BJ (cell line): Measurements from ENCODE around the gene C16orf78. TPM values are rescaled to one million over a fixed set of nuclear protein-coding genes. Genes with fewer than 3 reads are reported as not detected.

Experiments used
- CTCF ChIA-PET: fragments of 350-600 bp; formaldehyde crosslinking; extraction: SDS; loops from one replicate; lab custom pipeline; 2021; ENCODE audit warnings: antibody characterized with exemption, inconsistent platforms; lab: Yijun Ruan, JAX
- POLR2A ChIA-PET: fragments of 300-600 bp; sonication (Branson Sonifier 250); formaldehyde crosslinking; extraction: SDS; loops from one replicate; lab custom pipeline; 2021; ENCODE audit warnings: antibody characterized with exemption; lab: Charles Lee
- DNase-seq: peaks from one replicate; pipeline ENCODE4 v3.0.0-alpha.2; 2011; ENCODE audit warnings: low read depth
- H3K27me3 ChIP-seq: 2 replicates; pipeline ENCODE4 v1.6.0; 2011; ENCODE audit warnings: low read length; ENCODE audit not compliant: control insufficient read depth, insufficient read depth
- H3K36me3 ChIP-seq: 2 replicates; pipeline ENCODE4 v1.5.1; 2011; ENCODE audit warnings: low read length; ENCODE audit not compliant: control insufficient read depth, insufficient read depth
- H3K4me3 ChIP-seq: 2 replicates; pipeline ENCODE4 v1.5.1; 2011; ENCODE audit warnings: low read depth, mild to moderate bottlenecking, control low read depth, low read length
- polyA plus RNA-seq: library from polyadenylated mRNA; depleted of rRNA; stranded (reverse); fragments of >200 nt; gene quantifications from 2 replicates; pipeline ENCODE4 v1.2.3, GENCODE V29; 2011
- TF ChIP-seq, protein P1 (sequence below): IDR thresholded peaks from 2 replicates; pipeline ENCODE4 v1.5.1; 2011; ENCODE audit warnings: low read depth, mild to moderate bottlenecking, control low read depth, inconsistent platforms, low read length, moderate library complexity; ENCODE audit not compliant: insufficient read depth

The C16orf78 gene
- polyA plus RNA-seq, 1 experiment, result not detected

- no peaks in the 10 kb centered on the region for H3K27me3 ChIP-seq
- CTCF ChIA-PET, result interaction anchor here (1.1 to 4.5 kb wide), 5 partner anchors 11 to 513 kb away, joined by 3 to 24 read pairs (median 4); no protein-coding TSS in a partner anchor
- TF ChIP-seq, protein P1, sequence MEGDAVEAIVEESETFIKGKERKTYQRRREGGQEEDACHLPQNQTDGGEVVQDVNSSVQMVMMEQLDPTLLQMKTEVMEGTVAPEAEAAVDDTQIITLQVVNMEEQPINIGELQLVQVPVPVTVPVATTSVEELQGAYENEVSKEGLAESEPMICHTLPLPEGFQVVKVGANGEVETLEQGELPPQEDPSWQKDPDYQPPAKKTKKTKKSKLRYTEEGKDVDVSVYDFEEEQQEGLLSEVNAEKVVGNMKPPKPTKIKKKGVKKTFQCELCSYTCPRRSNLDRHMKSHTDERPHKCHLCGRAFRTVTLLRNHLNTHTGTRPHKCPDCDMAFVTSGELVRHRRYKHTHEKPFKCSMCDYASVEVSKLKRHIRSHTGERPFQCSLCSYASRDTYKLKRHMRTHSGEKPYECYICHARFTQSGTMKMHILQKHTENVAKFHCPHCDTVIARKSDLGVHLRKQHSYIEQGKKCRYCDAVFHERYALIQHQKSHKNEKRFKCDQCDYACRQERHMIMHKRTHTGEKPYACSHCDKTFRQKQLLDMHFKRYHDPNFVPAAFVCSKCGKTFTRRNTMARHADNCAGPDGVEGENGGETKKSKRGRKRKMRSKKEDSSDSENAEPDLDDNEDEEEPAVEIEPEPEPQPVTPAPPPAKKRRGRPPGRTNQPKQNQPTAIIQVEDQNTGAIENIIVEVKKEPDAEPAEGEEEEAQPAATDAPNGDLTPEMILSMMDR, result no peak
- no peaks in the 10 kb centered on the region for H3K36me3 ChIP-seq
- POLR2A ChIA-PET, result no interaction called here
- no peak for DNase-seq
- no peak overlapping the region for H3K4me3 ChIP-seq
Observed at GRCh38 chr16:49409121-49409520, 35.5 kb downstream of the C16orf78 start.

- H3K36me3 ChIP-seq, result no peaks in the 10 kb centered on the region
- H3K4me3 ChIP-seq, result no peak overlapping the region
- TF ChIP-seq, protein P1, result no peak
- no peaks in the 10 kb centered on the region for H3K27me3 ChIP-seq
- no peak for DNase-seq
- CTCF ChIA-PET, result interaction anchor here (4.5 kb wide), 1 partner anchor 512 kb away, joined by 24 read pairs; no protein-coding TSS in a partner anchor
- POLR2A ChIA-PET, result no interaction called here
Observed at GRCh38 chr16:49410226-49410625, 36.6 kb downstream of the C16orf78 start.

- Histone ChIP-seq H3K27me3 (no peaks in the 10 kb centered on the region), H3K4me3 (no peak overlapping the region), H3K36me3 (no peaks in the 10 kb centered on the region)
- no peak for DNase-seq
- TF ChIP-seq, protein P1, result no peak
- CTCF ChIA-PET, result interaction anchor here (0.6 to 4.5 kb wide), 3 partner anchors 182 to 511 kb away, joined by 3 to 24 read pairs (median 3); no protein-coding TSS in a partner anchor
- POLR2A ChIA-PET, result no interaction called here
Observed at GRCh38 chr16:49411121-49411970, 37.7 kb downstream of the C16orf78 start.

- ChIA-PET CTCF (no interaction called here), POLR2A (no interaction called here)
- no peaks in the 10 kb centered on the region for H3K27me3 ChIP-seq
- no peak for DNase-seq
- H3K4me3 ChIP-seq, result no peak overlapping the region
- TF ChIP-seq, protein P1, result no peak
- no peaks in the 10 kb centered on the region for H3K36me3 ChIP-seq
Observed at GRCh38 chr16:49414671-49415070, 41.1 kb downstream of the C16orf78 start.

DNA sequence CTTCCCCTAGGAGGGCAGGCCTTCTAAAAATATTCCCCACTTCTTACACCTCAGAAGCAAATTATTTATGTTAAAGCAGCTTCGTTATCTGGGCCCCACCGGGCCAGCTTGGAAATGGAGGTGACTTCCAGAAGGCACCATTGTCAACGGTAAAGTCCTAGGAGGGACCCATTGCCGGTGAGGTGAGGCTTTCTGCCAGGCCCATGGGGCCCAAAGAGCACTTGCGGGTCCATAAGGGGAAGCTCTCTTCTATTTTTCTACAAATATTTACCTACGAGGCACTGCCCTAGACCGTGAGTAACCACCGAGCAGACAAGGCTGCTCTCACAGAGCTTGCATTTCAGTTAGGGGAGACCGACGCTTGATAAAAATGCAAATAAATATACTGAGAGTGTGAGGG lies 41.5 kb downstream of the C16orf78 start:
- Histone ChIP-seq H3K36me3 (no peaks in the 10 kb centered on the region), H3K27me3 (no peaks in the 10 kb centered on the region), H3K4me3 (no peak overlapping the region)
- ChIA-PET POLR2A (no interaction called here), CTCF (no interaction called here)
- DNase-seq, result no peak
- TF ChIP-seq, protein P1, result no peak
